Caco-2 (cell line): ENCODE measurements around the gene HIPK2. TPM values are rescaled to one million over a fixed set of nuclear protein-coding genes. Genes with fewer than 3 reads are reported as not detected.

Source experiments
- BruUV-seq: library from RNA; stranded (reverse); fragments of 400-500 nt; replicated peaks from 2 replicates; lab custom pipeline; 2021; lab: Mats Ljungman, UMichigan
- CTCF ChIA-PET: fragments of 300-600 bp; sonication (Branson Sonifier 250); formaldehyde crosslinking; loops from one replicate; lab custom pipeline; 2022; ENCODE audit warnings: antibody characterized with exemption; lab: Charles Lee
- POLR2A ChIA-PET: fragments of 300-600 bp; sonication (Branson Sonifier 250); formaldehyde crosslinking; loops from one replicate; lab custom pipeline; 2022; ENCODE audit warnings: antibody characterized with exemption; lab: Charles Lee
- DNase-seq, 2 experiments: peaks; one replicate each; pipeline versions ENCODE4 v3.0.0 to v3.0.0-alpha.2; 2020 to 2022
- H3K27me3 ChIP-seq: replicated peaks from 2 replicates; pipeline ENCODE4 v1.6.0; 2011; ENCODE audit warnings: low read length; ENCODE audit not compliant: control insufficient read depth, insufficient read depth
- H3K36me3 ChIP-seq: 2 replicates; pipeline ENCODE4 v1.5.1; 2011; ENCODE audit warnings: low read length; ENCODE audit not compliant: control insufficient read depth, insufficient read depth
- H3K4me1 ChIP-seq: fragments of 250-450 bp; sonication (Bioruptor Pico); 2 replicates; pipeline ENCODE4 v1.5.1; 2020; ENCODE audit warnings: mild to moderate bottlenecking
- H3K4me3 ChIP-seq: 2 replicates; pipeline ENCODE4 v1.5.1; 2011; ENCODE audit warnings: low read depth, mild to moderate bottlenecking, control low read depth, low read length
- H3K9me3 ChIP-seq: fragments of 250-450 bp; sonication (Bioruptor Pico); 2 replicates; pipeline ENCODE4 v1.5.1; 2020; ENCODE audit warnings: mild to moderate bottlenecking, moderate library complexity
- H3K27ac Mint-ChIP-seq: one replicate; pipeline ENCODE4 v1.8.0; 2022; ENCODE audit warnings: mixed read lengths; ENCODE audit not compliant: unreplicated experiment
- H3K27me3 Mint-ChIP-seq: one replicate; pipeline ENCODE4 v1.8.0; 2022; ENCODE audit warnings: mixed read lengths; ENCODE audit not compliant: insufficient read depth, unreplicated experiment
- H3K36me3 Mint-ChIP-seq: one replicate; pipeline ENCODE4 v1.8.0; 2022; ENCODE audit warnings: mild to moderate bottlenecking, mixed read lengths; ENCODE audit not compliant: insufficient read depth, unreplicated experiment
- H3K4me1 Mint-ChIP-seq: one replicate; pipeline ENCODE4 v1.8.0; 2022; ENCODE audit warnings: low read depth, mixed read lengths; ENCODE audit not compliant: unreplicated experiment
- H3K4me3 Mint-ChIP-seq: one replicate; pipeline ENCODE4 v1.8.0; 2022; ENCODE audit warnings: mild to moderate bottlenecking, moderate library complexity, mixed read lengths; ENCODE audit not compliant: unreplicated experiment
- H3K9me3 Mint-ChIP-seq: one replicate; pipeline ENCODE4 v1.8.0; 2022; ENCODE audit warnings: mixed read lengths; ENCODE audit not compliant: unreplicated experiment
- intact Hi-C: fragments of 100-400 bp; cut with micrococcal nuclease; formaldehyde crosslinking; loops from one replicate; pipeline ENCODE4 v1.10.0; 2022; ENCODE audit not compliant: unreplicated experiment
- total RNA-seq: library from RNA; stranded (reverse); gene quantifications from 2 replicates; pipeline ENCODE4 v1.2.3, GENCODE V29; 2022
- TF ChIP-seq, protein P1 (sequence below), 2 experiments: fragments of 200-600 bp in 1 of 2; IDR thresholded peaks; 1 replicate in 1 of 2; 2 replicates in 1 of 2; pipeline versions ENCODE4 v1.5.1 to v1.8.0; 2011 to 2022; ENCODE audit warnings: antibody characterized with exemption in 1 of 2, control low read depth in 1 of 2, inconsistent platforms in 1 of 2, low read depth in 1 of 2, low read length in 1 of 2, mild to moderate bottlenecking in 1 of 2, moderate library complexity in 1 of 2; ENCODE audit not compliant: insufficient read depth in 1 of 2, severe bottlenecking in 1 of 2, unreplicated experiment in 1 of 2

HIPK2 gene
- total RNA-seq, 1 experiment from 2014 or later = 42.8 TPM

DNA sequence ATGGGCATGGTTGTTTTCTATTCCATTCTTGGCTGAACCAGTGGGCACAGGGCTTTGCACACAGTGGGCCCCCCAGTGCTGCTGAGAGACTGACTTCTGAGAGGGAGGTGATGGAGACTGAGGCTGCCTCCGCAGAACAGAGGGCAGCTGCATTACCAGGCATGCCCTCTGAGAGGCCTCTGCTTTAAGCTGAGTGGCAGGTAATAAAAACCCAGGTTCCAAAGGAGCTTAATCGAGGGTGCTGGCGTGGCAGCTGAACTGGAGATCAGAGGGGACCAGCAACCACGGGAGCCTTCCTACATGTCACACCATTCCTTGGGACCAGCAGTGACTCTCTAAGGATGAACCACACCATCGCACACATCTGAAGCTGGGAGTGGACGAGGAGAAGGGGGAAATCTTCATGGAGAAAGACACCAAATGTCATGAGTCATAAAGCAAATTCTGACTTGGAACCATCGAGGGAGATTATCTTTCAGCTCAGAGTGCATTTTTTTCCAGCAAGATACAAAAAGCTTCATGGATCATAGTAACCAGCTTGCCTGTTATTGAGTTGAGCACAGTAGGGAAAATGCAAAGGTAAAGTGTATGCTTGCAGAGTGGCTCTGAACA lies 24.6 kb downstream of the HIPK2 start:
- Histone ChIP-seq H3K9me3 (no peaks in the 10 kb centered on the region), H3K4me3 (no peak overlapping the region), H3K27me3 (no peaks in the 10 kb centered on the region), H3K36me3 (no peaks in the 10 kb centered on the region; the same call in 1 of the 2 replicates), H3K4me1 (peaks cover 7% of the 10 kb centered on the region)
- DNase-seq = no peak
- Mint-ChIP-seq H3K4me1 (peaks cover 16% of the 10 kb centered on the region), H3K4me3 (no peak overlapping the region), H3K27me3 (no peaks in the 10 kb centered on the region), H3K9me3 (no peaks in the 10 kb centered on the region), H3K27ac (no peak overlapping the region), H3K36me3 (no peaks in the 10 kb centered on the region)
- ChIA-PET POLR2A (no interaction called here), CTCF (no interaction called here)
- no TSS peak for BruUV-seq
- intact Hi-C loops = no loop called here
- TF ChIP-seq, protein P1, sequence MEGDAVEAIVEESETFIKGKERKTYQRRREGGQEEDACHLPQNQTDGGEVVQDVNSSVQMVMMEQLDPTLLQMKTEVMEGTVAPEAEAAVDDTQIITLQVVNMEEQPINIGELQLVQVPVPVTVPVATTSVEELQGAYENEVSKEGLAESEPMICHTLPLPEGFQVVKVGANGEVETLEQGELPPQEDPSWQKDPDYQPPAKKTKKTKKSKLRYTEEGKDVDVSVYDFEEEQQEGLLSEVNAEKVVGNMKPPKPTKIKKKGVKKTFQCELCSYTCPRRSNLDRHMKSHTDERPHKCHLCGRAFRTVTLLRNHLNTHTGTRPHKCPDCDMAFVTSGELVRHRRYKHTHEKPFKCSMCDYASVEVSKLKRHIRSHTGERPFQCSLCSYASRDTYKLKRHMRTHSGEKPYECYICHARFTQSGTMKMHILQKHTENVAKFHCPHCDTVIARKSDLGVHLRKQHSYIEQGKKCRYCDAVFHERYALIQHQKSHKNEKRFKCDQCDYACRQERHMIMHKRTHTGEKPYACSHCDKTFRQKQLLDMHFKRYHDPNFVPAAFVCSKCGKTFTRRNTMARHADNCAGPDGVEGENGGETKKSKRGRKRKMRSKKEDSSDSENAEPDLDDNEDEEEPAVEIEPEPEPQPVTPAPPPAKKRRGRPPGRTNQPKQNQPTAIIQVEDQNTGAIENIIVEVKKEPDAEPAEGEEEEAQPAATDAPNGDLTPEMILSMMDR (IDR thresholded peaks at IDR 0.05; ENCODE audit: insufficient read depth in 1 of 2, low read depth in 1 of 2, low read length in 1 of 2, severe bottlenecking in 1 of 2, unreplicated experiment in 1 of 2) = peak in 1 of 2 experiments; percentile 5

DNA sequence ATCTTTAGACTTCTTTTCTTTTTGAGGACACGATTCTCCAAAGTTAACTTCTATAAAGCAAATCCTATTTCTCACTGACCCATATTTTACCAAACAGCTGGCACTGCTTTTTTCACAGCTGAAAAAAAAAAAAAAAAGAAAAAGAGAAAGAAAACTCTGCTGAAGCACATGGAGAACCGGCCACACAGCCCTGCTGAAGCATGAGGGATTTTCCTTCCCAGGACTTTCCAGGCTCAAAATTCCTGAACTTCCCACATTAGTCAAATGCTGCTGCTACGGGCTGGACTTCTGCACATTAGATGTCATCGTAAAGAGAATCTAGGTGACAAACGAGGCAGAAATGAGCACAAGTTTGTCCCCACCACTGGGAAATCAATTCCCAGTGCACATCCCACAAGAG lies 25.2 kb downstream of the HIPK2 start:
- no peak overlapping the region for H3K27ac Mint-ChIP-seq
- CTCF ChIA-PET = no interaction called here

DNA sequence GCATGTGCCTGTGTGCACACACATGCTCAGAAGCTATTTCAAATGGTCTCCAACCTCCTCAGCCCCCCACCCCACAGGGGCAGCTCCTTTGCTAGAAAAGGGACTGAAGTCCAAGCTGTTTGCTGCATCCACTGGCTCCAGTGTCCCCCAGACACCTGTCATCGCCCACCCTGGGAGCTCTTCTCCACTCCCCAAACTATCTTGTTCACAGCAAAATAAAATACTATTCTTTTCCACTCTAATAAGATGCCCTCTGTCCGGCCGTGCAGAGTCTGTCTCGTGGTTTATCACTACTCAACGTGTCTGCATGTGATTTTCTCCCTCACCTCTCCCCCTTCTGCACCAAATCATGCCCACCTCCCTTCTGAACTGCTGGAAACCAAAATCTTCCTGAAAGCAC lies 25.6 kb downstream of the HIPK2 start:
- no peak overlapping the region for H3K4me3 ChIP-seq
- BruUV-seq = no TSS peak
- no peak for DNase-seq
- no peaks in the 10 kb centered on the region for H3K27me3 Mint-ChIP-seq
- no peak overlapping the region for H3K27ac Mint-ChIP-seq
- H3K36me3 Mint-ChIP-seq = no peaks in the 10 kb centered on the region
- no peak overlapping the region for H3K4me3 Mint-ChIP-seq
- no peaks in the 10 kb centered on the region for H3K9me3 Mint-ChIP-seq
- CTCF ChIA-PET = no interaction called here
- H3K4me1 Mint-ChIP-seq = peaks cover 6% of the 10 kb centered on the region
- POLR2A ChIA-PET = no interaction called here
- H3K9me3 ChIP-seq = no peaks in the 10 kb centered on the region
- H3K4me1 ChIP-seq = no peaks in the 10 kb centered on the region
- H3K27me3 ChIP-seq = no peaks in the 10 kb centered on the region
- TF ChIP-seq, protein P1 (IDR thresholded peaks at IDR 0.05; ENCODE audit: insufficient read depth in 1 of 2, low read depth in 1 of 2, low read length in 1 of 2, severe bottlenecking in 1 of 2, unreplicated experiment in 1 of 2) = no peak
- H3K36me3 ChIP-seq = no peaks in the 10 kb centered on the region; the same call in 1 of the 2 replicates
- intact Hi-C loops = no loop called here

More for the DNA sequence above, 25.2 kb downstream of the HIPK2 start:
- H3K27me3 ChIP-seq = no peaks in the 10 kb centered on the region
- DNase-seq = no peak
- no peaks in the 10 kb centered on the region for H3K9me3 ChIP-seq
- Mint-ChIP-seq H3K9me3 (no peaks in the 10 kb centered on the region), H3K27me3 (no peaks in the 10 kb centered on the region), H3K4me3 (no peak overlapping the region), H3K36me3 (no peaks in the 10 kb centered on the region), H3K4me1 (peaks cover 10% of the 10 kb centered on the region)
- TF ChIP-seq, protein P1 (IDR thresholded peaks at IDR 0.05; ENCODE audit: insufficient read depth in 1 of 2, low read depth in 1 of 2, low read length in 1 of 2, severe bottlenecking in 1 of 2, unreplicated experiment in 1 of 2) = no peak
- H3K36me3 ChIP-seq = no peaks in the 10 kb centered on the region; the same call in 1 of the 2 replicates
- BruUV-seq = no TSS peak
- no peak overlapping the region for H3K4me3 ChIP-seq
- intact Hi-C loops = no loop called here
- POLR2A ChIA-PET = no interaction called here
- H3K4me1 ChIP-seq = peaks cover under 1% of the 10 kb centered on the region
